Right lobe of liver (tissue), 6 donors: ENCODE results near the gene DKK2. TPM values are rescaled to one million over a fixed set of nuclear protein-coding genes. Genes with fewer than 3 reads are reported as not detected.

Experiments used
- ATAC-seq, 4 donors: fragments of 200-7000 bp; cut with Tn5 transposase; one replicate each; pipeline ENCODE4 v1.9.1; 2020; ENCODE audit warnings: mild to moderate bottlenecking in 4 of 4, moderate library complexity in 4 of 4
- DNase-seq, 3 donors: peaks; one replicate each; pipeline ENCODE4 v3.0.0-alpha.2; 2020
- H3K27ac ChIP-seq, 3 donors: fragments of 200-600 bp; one replicate each; pipeline ENCODE4 v1.8.0; 2022
- H3K27me3 ChIP-seq, 2 donors: fragments of 200-600 bp; one replicate each; pipeline ENCODE4 v1.8.0; 2022
- H3K36me3 ChIP-seq, 4 donors: fragments of 200-600 bp; sonication (generic) in 1 of 4; one replicate each; pipeline versions ENCODE4 v1.5.1 to v1.8.0; 2017 to 2022; ENCODE audit warnings: control low read depth in 1 of 4
- H3K4me1 ChIP-seq, 4 donors: fragments of 200-600 bp; sonication (generic) in 1 of 4; one replicate each; pipeline versions ENCODE4 v1.5.1 to v1.8.0; 2017 to 2022; ENCODE audit warnings: control low read depth in 1 of 4
- H3K4me3 ChIP-seq, 3 donors: fragments of 200-600 bp; one replicate each; pipeline ENCODE4 v1.8.0; 2022
- H3K9me3 ChIP-seq, 4 donors: fragments of 200-600 bp; sonication (generic) in 1 of 4; one replicate each; pipeline versions ENCODE4 v1.5.1 to v1.8.0; 2017 to 2022; ENCODE audit warnings: control low read depth in 1 of 4
- CTCF ChIP-seq, 4 donors: fragments of 200-600 bp in 3 of 4; fragments of 450-650 bp in 1 of 4; IDR thresholded peaks; one replicate each; pipeline versions ENCODE4 v1.5.1 to v1.8.0; 2016 to 2022; ENCODE audit warnings: antibody characterized with exemption in 4 of 4, mild to moderate bottlenecking in 2 of 4
- POLR2A ChIP-seq: fragments of 450-650 bp; IDR thresholded peaks from one replicate; pipeline ENCODE4 v1.6.1; 2017; ENCODE audit warnings: antibody characterized with exemption, mild to moderate bottlenecking
- WGBS: methylation state at CpG from one replicate; pipeline ENCODE4 v1.1.6; 2018; ENCODE audit warnings: low coverage, low lambda C conversion rate; ENCODE audit not compliant: insufficient coverage; ENCODE audit errors: missing lambda C conversion rate; 5-methylcytosine and 5-hydroxymethylcytosine counted together
- intact Hi-C, 2 donors: fragments of 100-400 bp; cut with DNase I; formaldehyde crosslinking; loops; one replicate each; pipeline versions ENCODE4 v1.11.2 to v1.14.1; 2022
- total RNA-seq, 6 experiments: library from RNA; depleted of rRNA in 2 of 6; stranded (reverse); fragments of >200 nt in 2 of 6; fragmentation: NEBNext Ultra II Directional in 3 of 6; extraction: Animal tissue kit (Norgen Biotek cat#: 25700) in 3 of 6; gene quantifications; one replicate each; pipeline versions ENCODE4 v1.1.0 to v1.2.4, GENCODE V29; 2016 to 2023
- donor health status: DM: no; HTN: yes; CAD: no.
- donor health status: DM: no; HTN: no; CAD: no.
- donor health status: DM: no; HTN: no; CAD: no.
- donor health status: DM: no; HTN: yes; CAD: no.
- donor health status: DM: no; HTN: yes; CAD: no.

The DKK2 gene
- total RNA-seq, 6 experiments from 2014 or later = 0.06 to 0.11 (median 0.07) TPM; not detected in 3

DNA sequence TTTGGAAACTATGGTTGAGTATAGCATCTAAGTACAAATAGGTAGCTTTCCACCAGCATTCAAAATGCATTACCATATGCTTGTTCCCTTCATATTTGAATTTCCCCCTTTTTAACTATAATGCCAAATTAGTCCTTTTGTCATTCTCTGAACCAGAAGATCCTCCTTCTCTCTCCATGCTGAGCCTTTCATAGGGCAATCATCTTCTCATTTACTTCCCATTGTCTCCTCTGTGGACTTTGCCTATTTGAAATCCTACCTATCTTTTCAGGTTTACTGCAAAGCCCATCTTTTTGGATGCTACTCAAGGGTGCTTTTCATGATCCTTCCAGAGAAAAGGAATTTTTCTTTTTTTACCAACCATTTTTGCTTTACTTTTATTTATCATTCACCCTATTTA lies 54.7 kb downstream of the DKK2 start:
- Histone ChIP-seq H3K9me3 (no peaks in the 10 kb centered on the region), H3K27me3 (no peaks in the 10 kb centered on the region), H3K27ac (no peak overlapping the region), H3K36me3 (no peaks in the 10 kb centered on the region), H3K4me1 (no peaks in the 10 kb centered on the region), H3K4me3 (no peak overlapping the region)
- DNase-seq (no peak), ATAC-seq (no peak)
- intact Hi-C loops = no loop called here
- TF ChIP-seq CTCF (IDR thresholded peaks at IDR 0.05) (no peak), POLR2A (no peak)

DNA sequence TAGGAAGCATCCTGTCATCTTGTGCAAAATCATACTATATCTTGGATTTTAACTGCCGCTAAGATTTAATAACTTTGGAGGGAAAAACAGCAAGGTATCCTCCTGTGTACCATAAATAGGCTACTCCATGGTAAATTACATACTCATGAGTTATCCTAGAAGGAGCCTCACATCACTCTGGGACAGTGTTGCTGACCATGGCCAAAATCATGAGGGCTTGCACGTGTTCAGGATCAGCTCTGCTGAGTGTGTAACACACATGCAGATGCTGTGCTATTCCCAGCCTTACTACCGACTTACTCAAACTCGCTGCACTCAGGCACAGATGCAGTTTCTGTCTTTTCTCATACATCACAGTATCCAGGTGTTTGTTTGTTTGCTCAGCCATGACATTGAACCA lies 56.6 kb downstream of the DKK2 start:
- H3K9me3 ChIP-seq = no peaks in the 10 kb centered on the region
- TF ChIP-seq POLR2A (no peak), CTCF (IDR thresholded peaks at IDR 0.05) (no peak)
- DNase-seq (no peak), ATAC-seq (no peak)
- no peak overlapping the region for H3K27ac ChIP-seq
- no peaks in the 10 kb centered on the region for H3K36me3 ChIP-seq
- 75% methylated on average over 3 of the region's 4 CpGs for WGBS
- H3K4me3 ChIP-seq = no peak overlapping the region
- no peaks in the 10 kb centered on the region for H3K27me3 ChIP-seq
- intact Hi-C loops = no loop called here
- no peaks in the 10 kb centered on the region for H3K4me1 ChIP-seq

DNA sequence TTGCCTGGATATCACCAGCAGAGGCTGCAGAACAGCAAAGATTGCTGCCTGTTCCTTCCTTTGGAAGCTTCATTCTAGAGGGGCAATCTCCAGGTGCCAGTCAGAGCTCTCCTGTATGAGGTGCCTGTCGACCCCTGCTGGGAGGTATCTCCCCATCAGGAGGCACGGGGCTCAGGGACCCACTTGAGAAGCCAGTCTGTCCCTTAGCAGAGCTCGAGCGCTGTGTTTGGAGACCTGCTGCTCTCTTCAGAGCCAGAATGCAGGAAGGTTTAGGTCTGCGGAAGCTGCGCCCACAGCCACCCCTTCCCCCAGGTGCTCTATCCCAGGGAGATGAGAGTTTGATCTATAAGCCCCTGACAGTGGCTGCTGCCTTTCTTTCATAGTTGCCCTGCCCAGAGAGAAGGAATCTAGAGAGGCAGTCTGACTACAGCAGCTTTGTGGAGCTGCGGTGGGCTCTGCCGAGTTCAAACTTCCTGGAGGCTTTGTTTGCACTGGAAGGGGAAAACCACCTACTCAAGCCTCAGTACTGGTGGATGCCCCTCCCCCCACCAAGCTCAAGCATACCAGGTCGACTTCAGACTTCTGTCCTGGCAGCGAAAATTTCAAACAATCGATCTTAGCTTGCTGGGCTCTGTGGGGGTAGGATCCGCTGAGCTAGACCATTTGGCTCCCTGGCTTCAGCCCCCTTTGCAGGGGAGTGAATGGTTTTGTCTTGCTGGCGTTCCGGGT lies 57.9 kb downstream of the DKK2 start:
- 41% methylated on average over 6 of the region's 14 CpGs for WGBS
- ATAC-seq (no peak), DNase-seq (no peak)
- H3K4me1 ChIP-seq = no peaks in the 10 kb centered on the region
- H3K4me3 ChIP-seq = no peak overlapping the region
- H3K27me3 ChIP-seq = no peaks in the 10 kb centered on the region
- H3K9me3 ChIP-seq = no peaks in the 10 kb centered on the region
- no peak for TF ChIP-seq POLR2A
- no peak for TF ChIP-seq CTCF (IDR thresholded peaks at IDR 0.05)
- H3K27ac ChIP-seq = no peak overlapping the region
- H3K36me3 ChIP-seq = no peaks in the 10 kb centered on the region
- intact Hi-C loops = no loop called here

DNA sequence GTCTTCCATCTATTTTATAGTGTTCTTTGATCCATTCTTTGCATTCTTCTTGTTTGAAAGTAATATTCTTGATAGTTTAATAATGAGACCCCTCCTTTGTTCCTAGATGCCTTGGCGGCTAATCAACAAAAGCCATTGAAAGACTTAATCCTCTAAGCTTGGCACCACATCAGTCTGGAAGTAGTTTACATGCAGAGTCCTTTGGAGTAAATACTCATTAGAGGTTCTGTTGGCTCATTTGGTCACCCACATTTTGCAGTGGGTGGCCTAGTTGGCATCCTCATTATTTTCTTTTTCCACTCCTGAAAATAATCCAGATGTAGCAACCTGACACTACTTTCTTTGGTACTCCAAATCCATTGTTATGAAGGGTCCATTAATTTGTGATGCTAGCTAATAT lies 64.5 kb downstream of the DKK2 start:
- Histone ChIP-seq H3K4me3 (no peak overlapping the region), H3K4me1 (no peaks in the 10 kb centered on the region), H3K36me3 (no peaks in the 10 kb centered on the region), H3K27ac (no peak overlapping the region), H3K9me3 (no peaks in the 10 kb centered on the region), H3K27me3 (no peaks in the 10 kb centered on the region)
- no peak for TF ChIP-seq POLR2A
- no peak for TF ChIP-seq CTCF (IDR thresholded peaks at IDR 0.05)
- ATAC-seq (no peak), DNase-seq (no peak)
- 75% methylated on average over 1 of the region's 1 CpG for WGBS
- intact Hi-C loops = no loop called here

DNA sequence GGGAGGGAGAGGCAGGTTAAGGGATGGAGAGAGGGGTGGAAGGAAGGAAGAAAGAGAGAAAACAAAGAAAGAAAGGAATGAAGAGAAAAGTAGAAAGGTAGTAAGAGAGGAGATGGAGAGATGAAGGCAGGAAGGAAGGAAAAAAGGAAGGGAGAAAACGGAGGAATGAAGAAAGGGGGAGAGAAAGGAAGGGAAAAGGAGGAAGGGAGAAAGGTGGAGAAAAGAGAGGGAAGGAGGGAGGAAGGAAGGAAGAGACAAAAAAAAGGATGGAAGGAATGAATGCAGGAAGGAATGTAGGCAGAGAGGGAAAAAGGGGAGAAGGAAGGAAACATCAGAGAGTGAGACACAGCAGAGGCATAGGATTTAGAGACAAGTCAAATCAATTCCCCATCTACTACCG lies 68.2 kb downstream of the DKK2 start:
- no peak for TF ChIP-seq CTCF (IDR thresholded peaks at IDR 0.05)
- no peak for TF ChIP-seq POLR2A

More for the DNA sequence above, 68.2 kb downstream of the DKK2 start:
- Histone ChIP-seq H3K4me1 (no peaks in the 10 kb centered on the region), H3K27me3 (no peaks in the 10 kb centered on the region), H3K36me3 (no peaks in the 10 kb centered on the region), H3K27ac (no peak overlapping the region), H3K4me3 (no peak overlapping the region), H3K9me3 (no peaks in the 10 kb centered on the region)
- ATAC-seq = no peak
- WGBS = 39% methylated on average over 2 of the region's 2 CpGs
- DNase-seq = no peak
- intact Hi-C loops = no loop called here
